ENCODE measurements around the gene LHFPL6. TPM values are rescaled to one million over a fixed set of nuclear protein-coding genes. Genes with fewer than 3 reads are reported as not detected.

The LHFPL6 gene
- polyA plus RNA-seq, 3 donors, result 0.14 to 0.59 (median 0.46) TPM

- H3K9me3 ChIP-seq (replicated peaks in 1 of 2; ENCODE audit: control insufficient read depth in 1 of 2, insufficient read depth in 1 of 2, low read length in 2 of 2), result no peaks in the 10 kb centered on the region
- no peak overlapping the region for H3K4me2 ChIP-seq (replicated peaks; ENCODE audit: extremely low read depth, low read length, poor library complexity, severe bottlenecking)
- no peak overlapping the region for H3K4me3 ChIP-seq (replicated peaks in 1 of 3; ENCODE audit: low read depth in 2 of 3, low read length in 3 of 3)
- TF ChIP-seq, protein P1, sequence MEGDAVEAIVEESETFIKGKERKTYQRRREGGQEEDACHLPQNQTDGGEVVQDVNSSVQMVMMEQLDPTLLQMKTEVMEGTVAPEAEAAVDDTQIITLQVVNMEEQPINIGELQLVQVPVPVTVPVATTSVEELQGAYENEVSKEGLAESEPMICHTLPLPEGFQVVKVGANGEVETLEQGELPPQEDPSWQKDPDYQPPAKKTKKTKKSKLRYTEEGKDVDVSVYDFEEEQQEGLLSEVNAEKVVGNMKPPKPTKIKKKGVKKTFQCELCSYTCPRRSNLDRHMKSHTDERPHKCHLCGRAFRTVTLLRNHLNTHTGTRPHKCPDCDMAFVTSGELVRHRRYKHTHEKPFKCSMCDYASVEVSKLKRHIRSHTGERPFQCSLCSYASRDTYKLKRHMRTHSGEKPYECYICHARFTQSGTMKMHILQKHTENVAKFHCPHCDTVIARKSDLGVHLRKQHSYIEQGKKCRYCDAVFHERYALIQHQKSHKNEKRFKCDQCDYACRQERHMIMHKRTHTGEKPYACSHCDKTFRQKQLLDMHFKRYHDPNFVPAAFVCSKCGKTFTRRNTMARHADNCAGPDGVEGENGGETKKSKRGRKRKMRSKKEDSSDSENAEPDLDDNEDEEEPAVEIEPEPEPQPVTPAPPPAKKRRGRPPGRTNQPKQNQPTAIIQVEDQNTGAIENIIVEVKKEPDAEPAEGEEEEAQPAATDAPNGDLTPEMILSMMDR (IDR thresholded peaks at IDR 0.05), result no peak
- no peak overlapping the region for H3K9ac ChIP-seq (ENCODE audit: insufficient read depth, low read length, poor library complexity, severe bottlenecking)
- Mint-ChIP-seq H3K4me3 (no peak overlapping the region), H3K27me3 (ENCODE audit: low read depth in 3 of 3) (peaks cover 0 to 6% (median 2%) of the 10 kb centered on the region in 3 donors), H3K36me3 (no peaks in the 10 kb centered on the region), H3K4me1 (no peaks in the 10 kb centered on the region), H3K27ac (no peak overlapping the region), H3K9me3 (peaks cover 0 to 3% (median 0%) of the 10 kb centered on the region in 7 donors)
- intact Hi-C loops (cut with micrococcal nuclease), result loop anchor here in 1 of 2 donors (10.0 kb wide), 1 partner anchor 110 kb away; no protein-coding TSS in a partner anchor
- H3K79me2 ChIP-seq (ENCODE audit: insufficient read depth, low read length), result no peaks in the 10 kb centered on the region
- no CpG with 5 or more reads among the region's 3 CpGs for WGBS (ENCODE audit: insufficient coverage)
- no peak for DNase-seq
- H4K20me1 ChIP-seq (ENCODE audit: insufficient read depth, low read length), result no peaks in the 10 kb centered on the region
- no peak overlapping the region for H3K27ac ChIP-seq (ENCODE audit: low read depth in 1 of 2, low read length in 2 of 2)
- H2AFZ ChIP-seq (ENCODE audit: insufficient read depth, low read depth, low read length, poor library complexity, severe bottlenecking), result no peak overlapping the region
- H3K27me3 ChIP-seq (ENCODE audit: control insufficient read depth in 2 of 2, insufficient read depth in 2 of 2, low read length in 2 of 2), result no peaks in the 10 kb centered on the region
- H3K4me1 ChIP-seq (ENCODE audit: control insufficient read depth in 1 of 2, insufficient read depth in 2 of 2, low read length in 2 of 2), result no peaks in the 10 kb centered on the region
- no peaks in the 10 kb centered on the region for H3K36me3 ChIP-seq (replicated peaks in 1 of 2; ENCODE audit: control insufficient read depth in 1 of 2, insufficient read depth in 2 of 2, low read length in 2 of 2)
Measured at GRCh38 chr13:39374741-39375189, 228.2 kb downstream of the LHFPL6 start.

DNA sequence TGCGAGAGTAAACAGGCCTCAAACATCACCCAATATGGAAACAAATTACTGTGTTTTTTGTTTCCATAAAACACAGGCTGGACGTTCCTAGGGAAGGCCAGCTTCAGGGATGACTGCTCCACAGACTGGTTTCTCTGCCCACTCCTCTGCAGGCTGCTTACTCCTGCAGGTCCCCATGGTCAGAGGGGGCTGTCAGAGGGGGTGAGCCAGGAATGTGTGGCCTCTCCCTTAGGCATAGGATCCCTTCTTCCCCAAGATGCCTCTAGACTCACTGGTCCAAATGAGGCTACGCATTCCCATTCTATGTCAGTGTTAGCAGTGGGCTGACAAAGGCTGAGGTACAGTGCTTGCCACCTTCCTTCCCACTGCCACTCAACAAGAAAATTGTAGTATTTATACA, 229.8 kb downstream of the LHFPL6 start:
- no peak overlapping the region for H3K4me3 Mint-ChIP-seq
- no peak overlapping the region for H3K27ac Mint-ChIP-seq
- no peaks in the 10 kb centered on the region for H3K79me2 ChIP-seq (ENCODE audit: insufficient read depth, low read length)
- H3K36me3 ChIP-seq (replicated peaks in 1 of 2; ENCODE audit: control insufficient read depth in 1 of 2, insufficient read depth in 2 of 2, low read length in 2 of 2), result no peaks in the 10 kb centered on the region
- H4K20me1 ChIP-seq (ENCODE audit: insufficient read depth, low read length), result no peaks in the 10 kb centered on the region
- peaks cover 0 to 6% (median 2%) of the 10 kb centered on the region in 3 donors for H3K27me3 Mint-ChIP-seq (ENCODE audit: low read depth in 3 of 3)
- no peak for DNase-seq
- H3K4me1 ChIP-seq (ENCODE audit: control insufficient read depth in 1 of 2, insufficient read depth in 2 of 2, low read length in 2 of 2), result no peaks in the 10 kb centered on the region
- H3K27ac ChIP-seq (ENCODE audit: low read depth in 1 of 2, low read length in 2 of 2), result no peak overlapping the region
- no peaks in the 10 kb centered on the region for H3K4me1 Mint-ChIP-seq
- H3K9me3 Mint-ChIP-seq, result peaks cover 0 to 2% (median 0%) of the 10 kb centered on the region in 7 donors
- no peaks in the 10 kb centered on the region for H3K27me3 ChIP-seq (ENCODE audit: control insufficient read depth in 2 of 2, insufficient read depth in 2 of 2, low read length in 2 of 2)
- intact Hi-C loops (cut with micrococcal nuclease), result loop anchor here in 1 of 2 donors (10.0 kb wide), 1 partner anchor 112 kb away; no protein-coding TSS in a partner anchor
- WGBS (ENCODE audit: insufficient coverage), result 80% methylated on average over 1 of the region's 3 CpGs
- TF ChIP-seq, protein P1 (IDR thresholded peaks at IDR 0.05), result no peak
- H3K4me2 ChIP-seq (replicated peaks; ENCODE audit: extremely low read depth, low read length, poor library complexity, severe bottlenecking), result no peak overlapping the region
- no peaks in the 10 kb centered on the region for H3K36me3 Mint-ChIP-seq
- no peaks in the 10 kb centered on the region for H3K9me3 ChIP-seq (replicated peaks in 1 of 2; ENCODE audit: control insufficient read depth in 1 of 2, insufficient read depth in 1 of 2, low read length in 2 of 2)
- H3K4me3 ChIP-seq (replicated peaks in 1 of 3; ENCODE audit: low read depth in 2 of 3, low read length in 3 of 3), result no peak overlapping the region
- no peak overlapping the region for H2AFZ ChIP-seq (ENCODE audit: insufficient read depth, low read depth, low read length, poor library complexity, severe bottlenecking)
- no peak overlapping the region for H3K9ac ChIP-seq (ENCODE audit: insufficient read depth, low read length, poor library complexity, severe bottlenecking)

Data from CD14-positive monocyte (primary cell).